ENCODE measurements around the gene BAD.

GRCh38 chr11:64316672-64317324, 32.3 kb upstream of the BAD start:
- TF ChIP-seq ZNF384 (IDR thresholded peaks at IDR 0.05) (no peak), SP1 (IDR thresholded peaks at IDR 0.05) (no peak), ELF4 (IDR thresholded peaks at IDR 0.05) (no peak), FOXK2 (IDR thresholded peaks at IDR 0.05) (no peak), CTBP1 (IDR thresholded peaks at IDR 0.05; ENCODE audit: borderline replicate concordance) (no peak), SUZ12 (IDR thresholded peaks at IDR 0.05) (no peak), LEF1 (IDR thresholded peaks at IDR 0.05; ENCODE audit: borderline replicate concordance) (no peak), FOXA1 (IDR thresholded peaks at IDR 0.05) (no peak), NFRKB (IDR thresholded peaks at IDR 0.05) (no peak), BHLHE40 (IDR thresholded peaks at IDR 0.05; ENCODE audit: borderline replicate concordance) (no peak), PKNOX1 (IDR thresholded peaks at IDR 0.05) (no peak), FOXM1 (IDR thresholded peaks at IDR 0.05; ENCODE audit: borderline replicate concordance) (no peak), TARDBP (IDR thresholded peaks at IDR 0.05) (no peak), ARNT (IDR thresholded peaks at IDR 0.05) (no peak)
